ENCODE measurements around the gene RTKN2.

RTKN2 gene

DNA sequence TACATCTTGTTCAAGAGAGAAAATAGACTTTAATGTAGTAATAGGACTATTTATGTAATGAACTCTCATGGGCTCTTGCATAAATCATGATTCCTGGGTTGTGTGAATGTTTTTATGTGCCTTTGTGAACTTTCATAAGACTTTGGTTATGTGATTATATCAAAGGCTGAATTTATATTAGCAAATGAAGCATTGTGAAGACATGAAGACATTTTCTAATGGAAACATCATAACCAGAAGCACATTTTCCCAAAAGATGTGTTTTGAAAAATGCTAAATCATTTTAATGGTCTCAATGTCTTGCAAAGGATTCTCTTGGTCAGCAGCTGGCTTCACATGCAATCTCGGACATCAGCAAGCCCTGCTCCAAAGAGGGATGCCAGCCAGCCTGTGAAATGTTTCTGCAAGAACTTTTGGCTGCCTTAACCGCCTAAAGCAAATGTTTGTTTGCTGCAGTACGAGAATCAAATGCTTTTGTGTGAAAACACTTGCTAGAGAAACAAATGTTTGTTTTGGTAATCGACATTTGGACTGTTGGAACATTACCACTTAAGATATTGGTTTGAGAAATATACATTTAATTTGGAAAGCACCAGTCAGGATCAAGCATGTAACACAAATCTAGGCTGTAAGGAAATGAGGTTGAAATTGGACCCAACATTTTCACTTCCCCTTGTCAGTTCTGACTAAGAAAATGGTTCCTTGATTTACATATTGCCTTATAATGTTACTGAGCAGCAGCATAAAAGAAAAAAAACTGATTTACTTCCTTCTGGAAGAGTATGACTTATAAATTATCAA lies 102.1 kb downstream of the RTKN2 start:
- DNase-seq = no peak

DNA sequence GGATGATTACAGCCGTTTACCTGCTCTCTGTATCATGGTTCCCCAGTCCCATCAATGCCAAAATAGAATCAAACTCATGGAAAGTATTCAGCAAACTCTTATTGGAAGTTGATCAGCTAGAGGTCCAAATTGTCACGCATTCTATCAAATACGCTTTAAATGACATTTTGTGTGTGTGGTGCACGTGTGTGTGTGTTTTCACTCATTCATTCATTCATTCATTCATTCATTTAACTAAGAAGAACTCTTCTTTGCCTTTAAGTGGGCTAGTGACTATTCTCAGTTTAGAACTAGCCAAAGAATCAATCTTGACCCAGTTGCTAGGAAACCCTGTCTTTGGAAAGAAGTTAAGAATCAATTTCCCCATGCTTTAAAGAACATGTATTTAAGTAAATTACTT lies 102.8 kb downstream of the RTKN2 start:
- no peak for DNase-seq

DNA sequence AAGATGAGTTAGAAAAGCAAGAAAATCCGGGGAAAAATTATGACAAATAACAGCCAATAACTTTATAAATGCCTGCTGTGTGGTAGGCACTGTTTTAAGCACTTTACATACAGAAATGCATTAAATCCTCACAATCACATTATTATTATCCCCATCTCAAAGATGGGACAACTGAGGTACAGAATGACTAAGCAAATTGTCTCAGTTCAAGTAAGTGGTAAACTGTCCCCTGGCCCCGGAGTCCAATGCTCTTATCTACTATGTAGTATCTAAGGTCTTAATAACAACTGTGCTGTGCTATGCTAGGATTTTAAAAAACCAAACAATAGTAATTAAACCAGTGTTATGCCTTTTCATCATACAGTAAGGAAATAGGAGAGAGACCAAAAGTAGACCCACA lies 105.6 kb downstream of the RTKN2 start:
- DNase-seq = no peak

DNA sequence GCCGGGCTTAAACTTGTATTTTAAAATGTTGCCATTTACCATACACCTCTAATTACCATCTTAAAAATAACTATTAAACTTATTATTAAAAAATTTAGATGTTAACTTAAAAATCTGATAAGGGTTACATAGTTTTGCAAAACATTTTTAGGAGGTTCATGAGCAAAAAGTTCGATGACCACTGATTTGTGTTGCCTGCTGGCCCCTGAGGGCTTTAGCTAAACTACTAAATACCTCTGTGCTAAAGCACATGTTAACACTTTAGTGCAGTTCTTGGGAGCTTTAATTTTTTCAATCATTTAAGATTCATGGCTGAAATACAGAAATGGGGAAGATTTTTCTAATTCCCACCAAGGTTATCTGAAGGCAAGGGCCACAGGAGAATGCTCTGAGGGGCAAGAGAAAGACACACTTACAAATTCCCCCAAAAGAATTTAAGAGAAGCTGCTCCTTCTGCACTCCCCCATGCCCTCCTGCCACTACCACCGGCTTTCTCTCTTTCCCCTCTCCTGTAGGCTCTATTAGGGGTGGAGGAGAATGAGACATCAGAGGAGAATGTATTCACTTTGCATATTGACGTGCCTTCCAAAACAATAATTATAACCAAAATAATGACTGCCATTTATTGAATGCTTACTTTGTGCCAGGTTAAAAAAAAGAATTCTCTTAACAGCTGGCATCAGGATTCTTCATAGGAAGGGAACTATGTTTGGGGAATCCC lies 106.2 kb downstream of the RTKN2 start:
- DNase-seq = no peak

DNA sequence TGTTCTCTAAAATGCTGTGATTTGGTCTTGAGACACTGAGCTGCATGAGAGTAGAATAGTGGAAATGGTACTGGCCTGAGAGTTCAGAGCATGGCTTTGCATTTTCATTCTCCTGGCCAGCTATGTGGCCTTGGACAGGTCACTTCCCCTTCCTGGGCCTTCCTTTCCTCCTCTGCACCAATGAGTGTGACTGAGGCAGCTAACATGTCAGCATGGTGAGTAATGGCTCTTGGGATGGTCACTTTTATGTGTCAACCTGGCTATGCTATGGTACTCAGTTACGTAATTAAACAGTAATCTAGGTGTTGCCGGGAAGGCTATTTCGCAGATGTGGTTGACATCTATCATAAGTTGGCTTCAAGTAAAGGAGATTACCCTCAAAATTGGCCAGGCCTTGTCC lies 109.3 kb downstream of the RTKN2 start:
- DNase-seq = no peak

DNA sequence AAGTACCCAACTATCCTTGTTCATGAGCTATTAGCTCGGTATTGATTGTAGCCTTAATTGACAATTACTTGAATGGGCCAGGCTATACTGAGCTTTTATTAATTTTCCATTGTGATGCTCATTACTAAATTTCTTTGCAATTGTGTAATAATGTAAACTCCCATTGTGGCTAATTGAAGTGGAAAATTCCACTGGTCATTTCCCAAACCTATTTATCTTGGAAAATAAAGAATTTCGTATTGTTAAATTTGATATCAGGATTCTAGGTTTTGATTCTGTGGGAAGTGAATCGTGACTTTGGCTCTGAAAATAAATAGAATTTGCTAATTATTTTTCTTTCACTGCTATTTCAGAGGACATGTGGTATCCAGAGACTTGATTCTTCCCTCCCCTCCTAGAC lies 111.0 kb downstream of the RTKN2 start:
- no peak for DNase-seq

DNA sequence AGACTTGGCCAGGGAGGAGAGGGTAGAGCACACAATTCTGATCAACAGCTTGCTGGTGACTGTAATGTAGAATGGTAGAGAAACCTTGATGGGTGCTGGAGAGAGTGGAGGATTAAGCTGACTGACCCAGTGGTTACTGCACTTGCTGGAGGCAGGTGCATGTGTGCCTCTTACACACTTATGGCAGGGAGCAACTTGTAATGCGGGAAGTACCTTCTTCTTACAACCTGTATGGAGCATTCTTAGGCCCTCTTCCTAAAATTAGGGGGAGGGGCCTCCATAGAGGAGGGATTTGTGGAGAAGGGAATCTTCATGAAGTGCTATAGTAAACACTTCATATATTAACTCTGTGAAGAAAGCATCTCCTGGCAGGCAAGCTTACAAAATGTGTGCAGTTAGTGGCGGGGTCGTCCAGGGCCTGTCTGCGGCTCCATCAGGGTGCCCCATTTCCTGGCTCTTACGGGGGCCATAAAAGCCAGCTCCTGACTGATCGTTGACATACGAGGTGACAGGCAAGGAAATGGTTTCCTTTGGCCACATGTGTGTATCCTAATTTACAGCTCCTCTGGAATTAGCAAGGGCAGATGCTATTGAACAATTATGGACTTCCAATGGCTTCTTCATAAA lies 113.5 kb downstream of the RTKN2 start:
- no peak for DNase-seq

DNA sequence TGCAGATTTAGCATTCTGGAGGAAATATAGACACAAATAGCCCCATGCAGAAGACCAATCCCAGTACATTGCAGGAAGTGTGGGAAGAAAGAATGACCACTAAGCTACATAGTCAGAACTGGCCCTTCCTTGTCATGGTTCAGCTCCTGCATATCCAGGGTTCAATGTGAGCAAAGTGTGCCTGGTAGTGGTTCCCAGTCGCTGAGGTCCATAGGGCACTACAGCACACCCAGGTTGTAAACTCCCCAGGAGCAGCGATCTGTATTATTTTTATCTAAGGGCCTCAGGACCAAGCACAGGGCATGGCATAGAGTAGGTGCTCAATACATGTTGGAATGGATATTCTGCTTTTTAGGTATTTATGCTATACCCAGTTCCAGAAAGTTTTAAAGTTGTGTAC lies 114.4 kb downstream of the RTKN2 start:
- DNase-seq = no peak

DNA sequence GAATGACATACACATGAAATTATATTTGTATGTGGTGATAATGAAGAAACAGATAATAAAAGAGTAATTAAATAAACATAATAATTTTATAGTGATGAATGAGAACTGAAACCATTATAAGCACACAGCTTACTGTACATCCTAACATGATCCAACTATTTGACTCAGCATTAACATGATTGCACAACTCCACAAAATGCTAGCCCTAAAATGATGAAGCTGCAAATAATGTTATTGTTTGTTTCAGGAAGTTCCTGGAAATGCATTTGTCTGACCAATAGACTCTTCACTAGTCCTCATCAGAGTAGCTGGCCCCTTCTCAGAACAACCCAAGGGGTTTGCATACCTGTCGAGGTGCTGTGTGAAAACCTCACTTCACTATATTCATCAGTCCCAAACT lies 115.5 kb downstream of the RTKN2 start:
- no peak for DNase-seq

DNA sequence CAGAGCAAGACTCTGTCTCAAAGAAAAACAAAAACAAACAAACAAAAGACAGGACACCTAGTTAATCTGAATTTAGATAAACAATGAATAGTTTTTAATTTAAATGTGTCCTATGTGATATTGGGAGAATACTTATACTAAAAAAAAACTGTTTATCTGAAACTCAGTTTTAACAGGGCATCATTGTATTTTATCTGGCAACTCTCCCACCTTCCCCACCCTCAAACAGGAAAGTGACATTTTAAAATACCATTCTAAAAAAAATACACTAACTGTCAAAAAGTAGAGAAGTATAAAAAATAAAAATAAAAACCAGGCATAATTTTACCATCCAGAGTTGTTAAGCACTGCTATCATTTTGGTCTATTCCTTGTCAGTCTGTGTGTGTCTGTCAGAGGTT lies 119.0 kb downstream of the RTKN2 start:
- no peak for DNase-seq

DNA sequence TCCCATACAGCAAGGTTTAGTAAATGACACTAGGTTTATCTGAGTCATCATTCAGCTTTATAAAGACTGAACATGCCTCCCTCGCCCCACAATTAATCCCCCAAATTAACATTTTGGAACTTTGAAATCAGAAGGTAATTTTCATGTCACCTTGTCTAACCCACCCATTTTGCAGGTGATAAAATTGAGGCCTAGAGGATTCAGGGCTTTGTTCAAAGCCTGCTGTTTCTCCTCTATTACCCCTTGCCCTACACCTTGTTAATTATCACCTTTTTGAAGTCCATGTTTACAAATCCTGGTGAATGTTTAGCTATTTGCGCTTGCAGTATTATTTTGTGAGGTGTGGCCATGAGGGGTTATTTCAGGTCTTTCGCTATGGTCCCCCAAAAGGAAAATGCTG lies 120.5 kb downstream of the RTKN2 start:
- no peak for DNase-seq

DNA sequence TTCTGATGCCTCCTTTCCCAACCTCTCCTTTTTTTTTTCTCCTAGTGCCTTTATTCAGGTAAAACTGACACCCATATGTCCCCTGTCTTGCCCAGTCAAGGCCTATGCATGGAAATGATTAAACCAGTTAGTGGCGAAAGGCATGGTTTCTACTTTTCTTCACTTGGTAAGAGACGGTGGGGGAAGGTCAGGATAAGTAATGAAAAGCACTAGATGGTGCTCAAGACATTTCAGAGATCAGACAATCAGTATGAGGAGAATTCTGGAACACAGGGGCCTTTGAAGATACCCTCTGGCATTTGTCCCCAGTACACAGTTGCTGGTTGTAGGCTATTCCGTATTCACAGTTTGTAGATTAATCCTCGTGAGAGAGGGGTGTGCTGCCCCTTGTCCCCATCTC lies 121.2 kb downstream of the RTKN2 start:
- DNase-seq = no peak

DNA sequence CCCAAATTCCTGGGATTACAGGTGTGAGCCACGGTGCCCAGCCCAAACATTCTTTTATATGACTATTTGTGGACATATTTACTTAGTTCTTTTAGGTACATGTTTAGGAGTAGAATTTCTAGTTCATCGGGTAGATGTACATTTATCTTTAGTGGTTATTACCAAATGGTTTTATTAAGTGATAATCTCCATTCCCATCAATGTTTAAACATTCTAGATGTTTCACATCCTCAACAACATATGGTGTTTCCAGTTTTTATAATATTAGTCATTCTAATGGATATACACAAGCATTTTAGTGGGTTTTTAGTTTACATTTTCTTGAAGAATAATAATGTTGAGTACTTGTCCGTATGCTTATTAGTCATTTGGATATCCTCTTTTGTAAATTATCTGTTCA lies 131.7 kb downstream of the RTKN2 start:
- no peak for DNase-seq

DNA sequence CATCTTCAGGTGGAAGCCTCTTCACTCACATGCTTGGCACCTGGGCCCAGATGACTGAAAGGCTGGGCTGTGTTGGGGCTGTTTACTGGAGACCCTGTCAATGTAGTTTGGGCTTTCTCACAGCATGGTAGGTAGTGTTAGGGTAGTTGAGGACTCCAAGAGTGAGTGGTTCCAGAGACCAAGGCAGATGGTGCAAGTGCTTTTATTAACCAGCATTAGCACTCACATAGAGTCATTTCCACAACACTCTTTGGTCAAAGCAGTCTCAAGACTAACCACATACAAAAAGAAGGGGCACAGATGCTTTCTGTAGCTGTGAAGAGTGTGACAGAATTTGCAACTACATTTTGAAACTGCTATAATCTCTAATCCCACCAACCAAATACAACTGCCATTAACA lies 135.0 kb downstream of the RTKN2 start:
- no peak for DNase-seq

All from GF-D8 (cell line).